Glutamatergic neuron (in vitro differentiated cells): ENCODE data around the gene CPHXL. TPM values are rescaled to one million over a fixed set of nuclear protein-coding genes. Genes with fewer than 3 reads are reported as not detected.

Experiments
- DNase-seq: peaks from one replicate; pipeline ENCODE4 v3.0.0; 2022
- H3K27ac Mint-ChIP-seq: one replicate; pipeline ENCODE4 v1.8.0; 2020; ENCODE audit warnings: mild to moderate bottlenecking, mixed read lengths, inconsistent platforms; ENCODE audit not compliant: unreplicated experiment
- H3K27me3 Mint-ChIP-seq: one replicate; pipeline ENCODE4 v1.8.0; 2020; ENCODE audit warnings: mild to moderate bottlenecking, moderate library complexity, mixed read lengths, inconsistent platforms; ENCODE audit not compliant: unreplicated experiment
- H3K36me3 Mint-ChIP-seq: one replicate; pipeline ENCODE4 v1.8.0; 2020; ENCODE audit warnings: mild to moderate bottlenecking, mixed read lengths, inconsistent platforms; ENCODE audit not compliant: unreplicated experiment
- H3K4me1 Mint-ChIP-seq: one replicate; pipeline ENCODE4 v1.8.0; 2020; ENCODE audit warnings: mild to moderate bottlenecking, low read depth, mixed read lengths, inconsistent platforms; ENCODE audit not compliant: unreplicated experiment
- H3K4me3 Mint-ChIP-seq: one replicate; pipeline ENCODE4 v1.8.0; 2020; ENCODE audit warnings: mild to moderate bottlenecking, mixed read lengths, inconsistent platforms; ENCODE audit not compliant: unreplicated experiment
- H3K9me3 Mint-ChIP-seq: one replicate; pipeline ENCODE4 v1.8.0; 2020; ENCODE audit warnings: mild to moderate bottlenecking, moderate library complexity, mixed read lengths, inconsistent platforms; ENCODE audit not compliant: unreplicated experiment
- CTCF ChIP-seq: fragments of 200-600 bp; sonication (generic); IDR thresholded peaks from one replicate; pipeline ENCODE4 v1.5.0; 2021; ENCODE audit not compliant: partially characterized antibody, unreplicated experiment
- total RNA-seq: library from RNA; stranded (reverse); fragmentation: NEBNext Ultra II Directional; extraction: Animal tissue kit (Norgen Biotek cat#: 25700); gene quantifications from one replicate; pipeline ENCODE4 v1.2.1, GENCODE V29; 2021; ENCODE audit not compliant: unreplicated experiment

The CPHXL gene
- total RNA-seq, 1 donor from 2014 or later, result not detected

DNA sequence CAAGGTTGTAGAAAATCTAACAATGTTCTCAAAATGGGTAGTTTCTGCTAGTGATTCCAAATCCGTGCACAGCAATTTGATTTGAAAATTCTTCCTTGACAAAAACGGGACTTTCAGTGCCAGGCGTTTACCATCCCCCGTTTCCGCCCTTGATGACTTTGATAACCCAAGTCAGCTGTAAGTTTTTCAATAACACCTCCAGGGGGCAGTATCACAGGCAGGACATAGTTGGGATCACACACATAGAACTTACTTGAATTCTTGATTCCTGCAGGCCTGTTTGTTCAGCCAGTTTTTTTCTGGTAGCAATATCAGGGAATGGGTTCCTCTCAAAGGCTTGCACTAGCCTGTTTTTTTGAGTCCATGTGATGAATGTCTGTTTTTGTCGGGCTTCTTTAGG is 30.6 kb downstream of the CPHXL start:
- DNase-seq, result no peak
- Mint-ChIP-seq H3K9me3 (no peaks in the 10 kb centered on the region), H3K36me3 (no peaks in the 10 kb centered on the region)

GRCh38 chr16:75687361-75687760 is 38.9 kb downstream of the CPHXL start:
- Mint-ChIP-seq H3K4me3 (no peak overlapping the region), H3K9me3 (peaks cover 9% of the 10 kb centered on the region), H3K27me3 (no peaks in the 10 kb centered on the region), H3K4me1 (no peaks in the 10 kb centered on the region), H3K36me3 (peaks cover 19% of the 10 kb centered on the region), H3K27ac (no peak overlapping the region)
- no peak for DNase-seq
- TF ChIP-seq CTCF, result no peak

More for the DNA sequence above, 30.6 kb downstream of the CPHXL start:
- no peak for TF ChIP-seq CTCF
- no peaks in the 10 kb centered on the region for H3K27me3 Mint-ChIP-seq
- no peaks in the 10 kb centered on the region for H3K4me1 Mint-ChIP-seq
- no peak overlapping the region for H3K4me3 Mint-ChIP-seq
- no peak overlapping the region for H3K27ac Mint-ChIP-seq

- no peak for DNase-seq
- TF ChIP-seq CTCF, result no peak
- H3K27me3 Mint-ChIP-seq, result no peaks in the 10 kb centered on the region
- no peaks in the 10 kb centered on the region for H3K4me1 Mint-ChIP-seq
- H3K9me3 Mint-ChIP-seq, result peaks cover 9% of the 10 kb centered on the region
- H3K27ac Mint-ChIP-seq, result no peak overlapping the region
- peaks cover 15% of the 10 kb centered on the region for H3K36me3 Mint-ChIP-seq
- no peak overlapping the region for H3K4me3 Mint-ChIP-seq
Measured at GRCh38 chr16:75682308-75682707, 44.0 kb downstream of the CPHXL start.

- Mint-ChIP-seq H3K27ac (no peak overlapping the region), H3K36me3 (peaks cover 12% of the 10 kb centered on the region), H3K9me3 (peaks cover 9% of the 10 kb centered on the region), H3K4me1 (no peaks in the 10 kb centered on the region), H3K27me3 (no peaks in the 10 kb centered on the region), H3K4me3 (no peak overlapping the region)
- DNase-seq, result no peak
- no peak for TF ChIP-seq CTCF
Measured at GRCh38 chr16:75679366-75679765, 46.9 kb downstream of the CPHXL start.

- Mint-ChIP-seq H3K4me1 (no peaks in the 10 kb centered on the region), H3K27ac (no peak within 1 kb of the TSS), H3K9me3 (peaks cover under 1% of the 10 kb centered on the region), H3K4me3 (no peak within 1 kb of the TSS), H3K27me3 (no peaks in the 10 kb centered on the region), H3K36me3 (no peaks in the 10 kb centered on the region)
- TF ChIP-seq CTCF, result no peak
- DNase-seq, result no peak
Measured at GRCh38 chr16:75676909-75677308, 49.4 kb downstream of the CPHXL start, which contains the start of gene CPHXL2. Gene CPHXL2, minus strand, starts transcription at chr16:75677009. Its CDS starts 10 bp downstream, at chr16:75676999.
